Measurements from ENCODE around the gene TBC1D22A. TPM values are rescaled to one million over a fixed set of nuclear protein-coding genes. Genes with fewer than 3 reads are reported as not detected.

The TBC1D22A gene
- total RNA-seq, 1 experiment from 2014 or later, result 20.9 TPM

DNA sequence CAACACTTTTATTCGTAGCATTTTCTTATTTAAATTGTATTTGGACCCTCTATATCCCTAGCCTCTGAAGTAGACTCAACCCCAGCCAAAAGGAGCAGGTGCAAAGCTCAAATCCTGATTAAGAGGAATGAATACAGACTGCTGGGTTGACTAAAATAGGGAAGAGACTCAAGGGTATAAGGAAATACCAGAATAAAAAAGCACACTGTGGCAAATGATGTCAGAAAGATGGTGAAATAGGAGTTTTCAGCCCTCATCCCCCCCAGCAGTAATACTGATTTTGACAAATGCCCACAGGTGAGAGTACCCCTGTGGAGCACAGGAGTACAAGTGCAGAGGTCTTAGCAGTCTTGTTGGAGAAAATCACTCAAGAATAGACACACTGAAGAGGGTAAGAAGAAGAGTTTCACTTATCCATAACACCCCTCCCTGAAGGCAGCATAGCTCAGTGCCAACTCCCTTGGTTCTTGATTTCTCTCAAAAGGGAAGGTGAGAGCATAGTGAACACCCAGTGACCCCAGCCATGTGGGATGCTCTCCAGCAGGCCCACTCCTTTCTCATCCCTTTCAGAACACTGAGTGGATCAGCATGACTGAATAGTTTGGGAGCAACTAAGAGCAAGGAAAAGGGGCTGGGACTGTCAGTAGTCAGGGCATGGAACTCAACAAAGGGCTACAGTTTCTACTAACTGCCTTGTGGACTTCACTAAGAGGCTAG, 71.7 kb downstream of the TBC1D22A start:
- Histone ChIP-seq H3K4me2 (ENCODE audit: low read length) (no peak overlapping the region), H3K9ac (ENCODE audit: low read length) (no peak overlapping the region), H3K27me3 (ENCODE audit: insufficient read depth, low read length) (no peaks in the 10 kb centered on the region), H4K20me1 (ENCODE audit: insufficient read depth) (no peaks in the 10 kb centered on the region), H3K36me3 (ENCODE audit: control insufficient read depth in 1 of 2, insufficient read depth in 2 of 2, low read length in 2 of 2) (peaks cover 0 to 3% of the 10 kb centered on the region in 2 experiments; a peak in 2 of 4 replicates), H3K27ac (ENCODE audit: low read depth, low read length) (no peak overlapping the region), H3K9me3 (ENCODE audit: control insufficient read depth in 1 of 2, insufficient read depth in 1 of 2, low read depth in 1 of 2, low read length in 2 of 2) (peaks cover 9 to 14% of the 10 kb centered on the region in 2 experiments; a peak in 2 of 4 replicates), H3K4me1 (ENCODE audit: control insufficient read depth in 1 of 2, insufficient read depth in 2 of 2, low read length in 2 of 2) (peaks cover 18% of the 10 kb centered on the region in 2 experiments), H3K79me2 (ENCODE audit: insufficient read depth, low read length) (peaks cover 6% of the 10 kb centered on the region; the same call in 1 of the 2 replicates), H3K9me2 (ENCODE audit: insufficient read depth) (no peaks in the 10 kb centered on the region), H3K4me3 (replicated peaks in 1 of 2; ENCODE audit: low read depth in 1 of 2, low read length in 2 of 2) (no peak overlapping the region), H2AFZ (ENCODE audit: low read depth, low read length, poor library complexity, severe bottlenecking) (no peak overlapping the region)
- RAD21 ChIA-PET (ENCODE audit: low non-redundant PET in 1 of 2, low total read pairs in 2 of 2, uncharacterized antibody in 2 of 2, unreplicated experiment in 2 of 2), result no interaction called here
- ATAC-seq (no peak), DNase-seq (ENCODE audit: low read depth, low spot score) (no peak)
- BruUV-seq (replicated peaks), result no TSS peak
- POLR2A ChIA-PET, result no interaction called here
- CTCF ChIA-PET, result no interaction called here
- TF ChIP-seq, protein P1, sequence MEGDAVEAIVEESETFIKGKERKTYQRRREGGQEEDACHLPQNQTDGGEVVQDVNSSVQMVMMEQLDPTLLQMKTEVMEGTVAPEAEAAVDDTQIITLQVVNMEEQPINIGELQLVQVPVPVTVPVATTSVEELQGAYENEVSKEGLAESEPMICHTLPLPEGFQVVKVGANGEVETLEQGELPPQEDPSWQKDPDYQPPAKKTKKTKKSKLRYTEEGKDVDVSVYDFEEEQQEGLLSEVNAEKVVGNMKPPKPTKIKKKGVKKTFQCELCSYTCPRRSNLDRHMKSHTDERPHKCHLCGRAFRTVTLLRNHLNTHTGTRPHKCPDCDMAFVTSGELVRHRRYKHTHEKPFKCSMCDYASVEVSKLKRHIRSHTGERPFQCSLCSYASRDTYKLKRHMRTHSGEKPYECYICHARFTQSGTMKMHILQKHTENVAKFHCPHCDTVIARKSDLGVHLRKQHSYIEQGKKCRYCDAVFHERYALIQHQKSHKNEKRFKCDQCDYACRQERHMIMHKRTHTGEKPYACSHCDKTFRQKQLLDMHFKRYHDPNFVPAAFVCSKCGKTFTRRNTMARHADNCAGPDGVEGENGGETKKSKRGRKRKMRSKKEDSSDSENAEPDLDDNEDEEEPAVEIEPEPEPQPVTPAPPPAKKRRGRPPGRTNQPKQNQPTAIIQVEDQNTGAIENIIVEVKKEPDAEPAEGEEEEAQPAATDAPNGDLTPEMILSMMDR (IDR thresholded peaks at IDR 0.05 in 2 of 3, conservative IDR thresholded peaks at IDR 0.05 in 1 of 3; ENCODE audit: borderline replicate concordance in 1 of 3, insufficient read depth in 1 of 3, low read depth in 2 of 3, low read length in 2 of 3), result no peak
- TF ChIP-seq ZFX (IDR thresholded peaks at IDR 0.05) (no peak), EGR1 (IDR thresholded peaks at IDR 0.05; ENCODE audit: low read depth) (no peak), SP1 (IDR thresholded peaks at IDR 0.05; ENCODE audit: low read depth) (no peak), YY1 (IDR thresholded peaks at IDR 0.05; ENCODE audit: extremely low read depth, insufficient replicate concordance, low read depth, low read length) (no peak), ZNF274 (IDR thresholded peaks at IDR 0.05; ENCODE audit: low read depth, low read length) (no peak), ELF1 (IDR thresholded peaks at IDR 0.05; ENCODE audit: borderline replicate concordance, low read depth) (no peak), EZH2phosphoT487 (IDR thresholded peaks at IDR 0.05; ENCODE audit: borderline replicate concordance) (no peak), CEBPB (IDR thresholded peaks at IDR 0.05; ENCODE audit: low read depth) (no peak), SIN3A (IDR thresholded peaks at IDR 0.05; ENCODE audit: low read depth) (no peak), RAD21 (IDR thresholded peaks at IDR 0.05; ENCODE audit: low read depth) (no peak), TCF7L2 (IDR thresholded peaks at IDR 0.05; ENCODE audit: borderline replicate concordance, extremely low read depth, insufficient read depth, insufficient read length) (no peak), POLR2A (IDR thresholded peaks at IDR 0.05; ENCODE audit: borderline replicate concordance, extremely low read depth, insufficient read depth, insufficient read length) (no peak), FOSL1 (IDR thresholded peaks at IDR 0.05; ENCODE audit: low read depth) (no peak), JUND (IDR thresholded peaks at IDR 0.05) (no peak)
- TF ChIP-seq, protein P2, sequence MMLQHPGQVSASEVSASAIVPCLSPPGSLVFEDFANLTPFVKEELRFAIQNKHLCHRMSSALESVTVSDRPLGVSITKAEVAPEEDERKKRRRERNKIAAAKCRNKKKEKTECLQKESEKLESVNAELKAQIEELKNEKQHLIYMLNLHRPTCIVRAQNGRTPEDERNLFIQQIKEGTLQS (IDR thresholded peaks at IDR 0.05), result no peak
- TF ChIP-seq, protein P3, sequence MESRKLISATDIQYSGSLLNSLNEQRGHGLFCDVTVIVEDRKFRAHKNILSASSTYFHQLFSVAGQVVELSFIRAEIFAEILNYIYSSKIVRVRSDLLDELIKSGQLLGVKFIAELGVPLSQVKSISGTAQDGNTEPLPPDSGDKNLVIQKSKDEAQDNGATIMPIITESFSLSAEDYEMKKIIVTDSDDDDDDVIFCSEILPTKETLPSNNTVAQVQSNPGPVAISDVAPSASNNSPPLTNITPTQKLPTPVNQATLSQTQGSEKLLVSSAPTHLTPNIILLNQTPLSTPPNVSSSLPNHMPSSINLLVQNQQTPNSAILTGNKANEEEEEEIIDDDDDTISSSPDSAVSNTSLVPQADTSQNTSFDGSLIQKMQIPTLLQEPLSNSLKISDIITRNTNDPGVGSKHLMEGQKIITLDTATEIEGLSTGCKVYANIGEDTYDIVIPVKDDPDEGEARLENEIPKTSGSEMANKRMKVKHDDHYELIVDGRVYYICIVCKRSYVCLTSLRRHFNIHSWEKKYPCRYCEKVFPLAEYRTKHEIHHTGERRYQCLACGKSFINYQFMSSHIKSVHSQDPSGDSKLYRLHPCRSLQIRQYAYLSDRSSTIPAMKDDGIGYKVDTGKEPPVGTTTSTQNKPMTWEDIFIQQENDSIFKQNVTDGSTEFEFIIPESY (IDR thresholded peaks at IDR 0.05; ENCODE audit: extremely low read depth, insufficient replicate concordance, low read length), result no peak
- TF ChIP-seq, protein P4, sequence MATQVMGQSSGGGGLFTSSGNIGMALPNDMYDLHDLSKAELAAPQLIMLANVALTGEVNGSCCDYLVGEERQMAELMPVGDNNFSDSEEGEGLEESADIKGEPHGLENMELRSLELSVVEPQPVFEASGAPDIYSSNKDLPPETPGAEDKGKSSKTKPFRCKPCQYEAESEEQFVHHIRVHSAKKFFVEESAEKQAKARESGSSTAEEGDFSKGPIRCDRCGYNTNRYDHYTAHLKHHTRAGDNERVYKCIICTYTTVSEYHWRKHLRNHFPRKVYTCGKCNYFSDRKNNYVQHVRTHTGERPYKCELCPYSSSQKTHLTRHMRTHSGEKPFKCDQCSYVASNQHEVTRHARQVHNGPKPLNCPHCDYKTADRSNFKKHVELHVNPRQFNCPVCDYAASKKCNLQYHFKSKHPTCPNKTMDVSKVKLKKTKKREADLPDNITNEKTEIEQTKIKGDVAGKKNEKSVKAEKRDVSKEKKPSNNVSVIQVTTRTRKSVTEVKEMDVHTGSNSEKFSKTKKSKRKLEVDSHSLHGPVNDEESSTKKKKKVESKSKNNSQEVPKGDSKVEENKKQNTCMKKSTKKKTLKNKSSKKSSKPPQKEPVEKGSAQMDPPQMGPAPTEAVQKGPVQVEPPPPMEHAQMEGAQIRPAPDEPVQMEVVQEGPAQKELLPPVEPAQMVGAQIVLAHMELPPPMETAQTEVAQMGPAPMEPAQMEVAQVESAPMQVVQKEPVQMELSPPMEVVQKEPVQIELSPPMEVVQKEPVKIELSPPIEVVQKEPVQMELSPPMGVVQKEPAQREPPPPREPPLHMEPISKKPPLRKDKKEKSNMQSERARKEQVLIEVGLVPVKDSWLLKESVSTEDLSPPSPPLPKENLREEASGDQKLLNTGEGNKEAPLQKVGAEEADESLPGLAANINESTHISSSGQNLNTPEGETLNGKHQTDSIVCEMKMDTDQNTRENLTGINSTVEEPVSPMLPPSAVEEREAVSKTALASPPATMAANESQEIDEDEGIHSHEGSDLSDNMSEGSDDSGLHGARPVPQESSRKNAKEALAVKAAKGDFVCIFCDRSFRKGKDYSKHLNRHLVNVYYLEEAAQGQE (IDR thresholded peaks at IDR 0.05; ENCODE audit: low read depth), result no peak
- TF ChIP-seq, protein P5, sequence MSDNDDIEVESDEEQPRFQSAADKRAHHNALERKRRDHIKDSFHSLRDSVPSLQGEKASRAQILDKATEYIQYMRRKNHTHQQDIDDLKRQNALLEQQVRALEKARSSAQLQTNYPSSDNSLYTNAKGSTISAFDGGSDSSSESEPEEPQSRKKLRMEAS (IDR thresholded peaks at IDR 0.05), result no peak
- intact Hi-C loops (cut with micrococcal nuclease), result no loop called here
